GM12878 (cell line): ENCODE measurements around the gene KANSL2. TPM values are rescaled to one million over a fixed set of nuclear protein-coding genes. Genes with fewer than 3 reads are reported as not detected.

Experiments used
- ATAC-seq: fragments of 200-7000 bp; cut with Tn5 transposase; 3 replicates; pipeline ENCODE4 v1.9.1; 2020; ENCODE audit warnings: mild to moderate bottlenecking, moderate library complexity
- BruUV-seq: library from RNA; stranded (reverse); fragments of 400-500 nt; replicated peaks from 2 replicates; lab custom pipeline; 2021; lab: Mats Ljungman, UMichigan
- CTCF ChIA-PET: fragments of 300-600 bp; sonication (Branson Sonifier 250); formaldehyde crosslinking; extraction: SDS; loops from one replicate; lab custom pipeline; 2021; ENCODE audit warnings: inconsistent platforms; lab: Yijun Ruan, JAX
- POLR2A ChIA-PET: fragments of 350-600 bp; formaldehyde crosslinking; extraction: SDS; loops from one replicate; lab custom pipeline; 2021; ENCODE audit warnings: inconsistent platforms; lab: Charles Lee
- RAD21 ChIA-PET: fragments of 300-600 bp; sonication (Branson Sonifier 250); formaldehyde crosslinking; loops from one replicate; lab custom pipeline; 2023; ENCODE audit warnings: antibody characterized with exemption; ENCODE audit not compliant: unreplicated experiment; lab: Charles Lee
- SMC1A ChIA-PET: fragments of 300-600 bp; sonication (Branson Sonifier 250); formaldehyde crosslinking; loops from one replicate; lab custom pipeline; 2023; ENCODE audit not compliant: unreplicated experiment, uncharacterized antibody; lab: Charles Lee
- DNase-seq: peaks from one replicate; pipeline ENCODE4 v3.0.0-alpha.2; 2011; ENCODE audit warnings: low read depth, low spot score
- FAIRE-seq: peaks from 3 replicates; lab custom pipeline; 2011; peaks lifted over from hg19 to GRCh38; lab: Jason Lieb, UNC
- H2AFZ ChIP-seq: 2 replicates; pipeline ENCODE4 v1.6.0; 2011; ENCODE audit warnings: low read depth, low read length, control low read depth; ENCODE audit not compliant: control insufficient read depth
- H3K27ac ChIP-seq: 2 replicates; pipeline ENCODE4 v1.5.1; 2011; ENCODE audit warnings: control low read depth; ENCODE audit not compliant: control insufficient read depth, insufficient read depth
- H3K27me3 ChIP-seq, 2 experiments: replicated peaks in 1 of 2; 2 replicates each; pipeline versions ENCODE4 v1.6.0 to v1.6.1; 2011; ENCODE audit warnings: low read length in 1 of 2; ENCODE audit not compliant: control insufficient read depth in 2 of 2, insufficient read depth in 2 of 2
- H3K36me3 ChIP-seq, 2 experiments: 2 replicates each; pipeline ENCODE4 v1.5.1; 2011; ENCODE audit warnings: low read length in 1 of 2; ENCODE audit not compliant: control insufficient read depth in 2 of 2, insufficient read depth in 2 of 2
- H3K4me1 ChIP-seq: 2 replicates; pipeline ENCODE4 v1.6.1; 2011; ENCODE audit warnings: mild to moderate bottlenecking, low read length, moderate library complexity, mixed read lengths; ENCODE audit not compliant: control insufficient read depth, insufficient read depth
- H3K4me2 ChIP-seq: 2 replicates; pipeline ENCODE4 v1.6.0; 2011; ENCODE audit warnings: control low read depth; ENCODE audit not compliant: control insufficient read depth, insufficient read depth
- H3K4me3 ChIP-seq: fragments of 200-600 bp; sonication (generic); 2 replicates; pipeline ENCODE4 v1.5.1; 2016
- H3K79me2 ChIP-seq: 2 replicates; pipeline ENCODE4 v1.6.0; 2011; ENCODE audit warnings: low read length; ENCODE audit not compliant: control insufficient read depth, insufficient read depth
- H3K9ac ChIP-seq: 2 replicates; pipeline ENCODE4 v1.8.0; 2011; ENCODE audit warnings: low read length, control low read depth, mixed read lengths; ENCODE audit not compliant: control insufficient read depth, insufficient read depth
- H3K9me3 ChIP-seq: replicated peaks from 3 replicates; pipeline ENCODE4 v1.5.1; 2011; ENCODE audit warnings: mild to moderate bottlenecking, low read length; ENCODE audit not compliant: control insufficient read depth, insufficient read depth
- H4K20me1 ChIP-seq: 2 replicates; pipeline ENCODE4 v1.6.0; 2011; ENCODE audit not compliant: control insufficient read depth, insufficient read depth
- BRCA1 ChIP-seq: IDR thresholded peaks from 2 replicates; pipeline ENCODE4 v1.6.1; 2011; ENCODE audit warnings: low read depth, low read length, improper control_type of control experiment
- CEBPB ChIP-seq, 2 experiments: fragments of 150-350 bp in 1 of 2; IDR thresholded peaks; 2 replicates each; pipeline ENCODE4 v1.6.1; 2012 to 2014; ENCODE audit warnings: low read depth in 2 of 2, low read length in 2 of 2, borderline replicate concordance in 1 of 2, inconsistent platforms in 1 of 2
- ESRRA ChIP-seq: IDR thresholded peaks from 2 replicates; pipeline ENCODE4 v1.6.1; 2012; ENCODE audit warnings: mild to moderate bottlenecking, low read length, improper control_type of control experiment
- IRF4 ChIP-seq: IDR thresholded peaks from 2 replicates; pipeline ENCODE4 v1.6.1; 2011; ENCODE audit warnings: low read depth, low read length
- MEF2B ChIP-seq: fragments of 450-650 bp; IDR thresholded peaks from 2 replicates; pipeline ENCODE4 v1.6.1; 2018; ENCODE audit warnings: mild to moderate bottlenecking, moderate library complexity; ENCODE audit not compliant: partially characterized antibody, poor library complexity, severe bottlenecking
- WGBS: methylation state at CpG from one replicate; pipeline ENCODE4 v1.1.6; 2016; ENCODE audit warnings: low lambda C conversion rate; ENCODE audit not compliant: insufficient replicate concordance, insufficient coverage; ENCODE audit errors: missing lambda C conversion rate; 5-methylcytosine and 5-hydroxymethylcytosine counted together
- in situ Hi-C: fragments of 300-500 bp; cut with MboI; formaldehyde crosslinking; loops from 9 replicates; pipeline ENCODE4 v1.14.3; 2018; ENCODE audit warnings: mixed read lengths
- intact Hi-C: fragments of 100-400 bp; cut with micrococcal nuclease; formaldehyde crosslinking; loops from one replicate; pipeline ENCODE4 v1.14.2; 2022; ENCODE audit not compliant: unreplicated experiment
- polyA plus RNA-seq, 11 experiments: library from polyadenylated mRNA; depleted of rRNA in 4 of 11; unstranded in 6 of 11; stranded (reverse) in 5 of 11; fragments of >200 nt; fragmentation: Nextera tagmentation in 4 of 11; fragmentation: Illumina TruSeq in 1 of 11; extraction: Ambion mirVana in 4 of 11; extraction: Trizol in 1 of 11; gene quantifications; 1 replicate in 1 of 11; 2 replicates in 10 of 11; pipeline versions ENCODE4 v1.2.1 to v1.2.3, GENCODE V29; 2011 to 2016; ENCODE audit warnings: inconsistent platforms in 2 of 11, missing spikeins in 2 of 11, low read depth in 1 of 11
- total RNA-seq, 4 experiments: library from RNA; depleted of rRNA in 3 of 4; stranded (reverse); fragments of >200 nt in 3 of 4; fragmentation: Illumina TruSeq in 1 of 4; extraction: Trizol in 1 of 4; gene quantifications; 2 replicates each; pipeline versions ENCODE4 v1.2.1 to v1.2.3, GENCODE V29; 2013 to 2021
- TF ChIP-seq, protein P1 (sequence below): IDR thresholded peaks from 2 replicates; pipeline ENCODE4 v1.6.1; 2012; ENCODE audit warnings: mild to moderate bottlenecking, low read depth, low read length
- TF ChIP-seq, protein P2 (sequence below): IDR thresholded peaks from 2 replicates; pipeline ENCODE4 v1.6.1; 2011; ENCODE audit warnings: borderline replicate concordance, low read depth, mild to moderate bottlenecking, moderate library complexity, low read length; ENCODE audit not compliant: insufficient read depth, poor library complexity, severe bottlenecking

KANSL2 gene
- total and polyA plus RNA-seq, 10 of the 15 experiments (the other 5 are each of a cell fraction or from before 2014, with no cell fraction given) = 28.1 to 54.8 (median 40.9) TPM

DNA sequence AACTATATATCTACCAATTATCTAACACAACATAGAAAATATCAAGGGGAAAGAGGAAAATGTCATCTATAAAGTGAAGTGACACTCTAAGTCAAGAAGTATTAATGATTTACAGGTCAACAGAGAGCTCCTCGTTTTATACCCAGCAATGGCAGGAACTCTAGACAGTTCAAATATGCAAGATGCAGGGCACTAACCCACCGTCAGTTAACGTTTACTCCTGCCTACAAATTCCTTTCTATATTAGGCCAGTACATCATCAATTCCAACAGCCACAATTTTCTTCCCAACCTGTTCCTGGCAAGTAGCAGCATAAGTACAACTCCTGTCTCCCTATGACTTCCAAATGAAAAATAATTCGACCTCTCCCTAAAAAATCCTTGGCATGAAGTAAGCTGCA, 9.0 kb upstream of the KANSL2 start (continued):
- TF ChIP-seq ESRRA (no peak), BRCA1 (no peak), CEBPB (IDR thresholded peaks at IDR 0.05; ENCODE audit: borderline replicate concordance in 1 of 2, low read depth in 2 of 2, low read length in 2 of 2) (no peak)

DNA sequence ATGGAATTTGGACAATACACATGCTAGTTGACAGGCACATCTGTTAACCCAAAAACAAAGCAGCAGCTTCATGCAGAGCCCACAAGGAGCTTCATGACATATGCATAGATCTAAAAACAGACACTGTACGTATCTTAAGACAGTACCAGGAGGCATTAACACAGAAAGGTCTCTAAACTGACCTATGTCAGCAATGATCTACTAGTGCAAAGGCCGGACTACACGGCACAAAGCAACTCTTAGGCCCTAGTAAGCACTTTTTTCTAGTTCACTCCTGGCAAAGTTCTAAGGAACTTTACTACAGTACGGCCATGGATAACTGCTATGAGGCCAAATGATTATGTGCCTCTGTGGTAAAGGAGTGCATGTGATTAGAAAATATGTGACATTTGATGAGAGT, 8.4 kb upstream of the KANSL2 start:
- H2AFZ ChIP-seq = no peak overlapping the region
- in situ Hi-C loops = no loop called here
- TF ChIP-seq, protein P1, sequence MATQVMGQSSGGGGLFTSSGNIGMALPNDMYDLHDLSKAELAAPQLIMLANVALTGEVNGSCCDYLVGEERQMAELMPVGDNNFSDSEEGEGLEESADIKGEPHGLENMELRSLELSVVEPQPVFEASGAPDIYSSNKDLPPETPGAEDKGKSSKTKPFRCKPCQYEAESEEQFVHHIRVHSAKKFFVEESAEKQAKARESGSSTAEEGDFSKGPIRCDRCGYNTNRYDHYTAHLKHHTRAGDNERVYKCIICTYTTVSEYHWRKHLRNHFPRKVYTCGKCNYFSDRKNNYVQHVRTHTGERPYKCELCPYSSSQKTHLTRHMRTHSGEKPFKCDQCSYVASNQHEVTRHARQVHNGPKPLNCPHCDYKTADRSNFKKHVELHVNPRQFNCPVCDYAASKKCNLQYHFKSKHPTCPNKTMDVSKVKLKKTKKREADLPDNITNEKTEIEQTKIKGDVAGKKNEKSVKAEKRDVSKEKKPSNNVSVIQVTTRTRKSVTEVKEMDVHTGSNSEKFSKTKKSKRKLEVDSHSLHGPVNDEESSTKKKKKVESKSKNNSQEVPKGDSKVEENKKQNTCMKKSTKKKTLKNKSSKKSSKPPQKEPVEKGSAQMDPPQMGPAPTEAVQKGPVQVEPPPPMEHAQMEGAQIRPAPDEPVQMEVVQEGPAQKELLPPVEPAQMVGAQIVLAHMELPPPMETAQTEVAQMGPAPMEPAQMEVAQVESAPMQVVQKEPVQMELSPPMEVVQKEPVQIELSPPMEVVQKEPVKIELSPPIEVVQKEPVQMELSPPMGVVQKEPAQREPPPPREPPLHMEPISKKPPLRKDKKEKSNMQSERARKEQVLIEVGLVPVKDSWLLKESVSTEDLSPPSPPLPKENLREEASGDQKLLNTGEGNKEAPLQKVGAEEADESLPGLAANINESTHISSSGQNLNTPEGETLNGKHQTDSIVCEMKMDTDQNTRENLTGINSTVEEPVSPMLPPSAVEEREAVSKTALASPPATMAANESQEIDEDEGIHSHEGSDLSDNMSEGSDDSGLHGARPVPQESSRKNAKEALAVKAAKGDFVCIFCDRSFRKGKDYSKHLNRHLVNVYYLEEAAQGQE = no peak
- TF ChIP-seq IRF4 = no peak
- TF ChIP-seq, protein P2, sequence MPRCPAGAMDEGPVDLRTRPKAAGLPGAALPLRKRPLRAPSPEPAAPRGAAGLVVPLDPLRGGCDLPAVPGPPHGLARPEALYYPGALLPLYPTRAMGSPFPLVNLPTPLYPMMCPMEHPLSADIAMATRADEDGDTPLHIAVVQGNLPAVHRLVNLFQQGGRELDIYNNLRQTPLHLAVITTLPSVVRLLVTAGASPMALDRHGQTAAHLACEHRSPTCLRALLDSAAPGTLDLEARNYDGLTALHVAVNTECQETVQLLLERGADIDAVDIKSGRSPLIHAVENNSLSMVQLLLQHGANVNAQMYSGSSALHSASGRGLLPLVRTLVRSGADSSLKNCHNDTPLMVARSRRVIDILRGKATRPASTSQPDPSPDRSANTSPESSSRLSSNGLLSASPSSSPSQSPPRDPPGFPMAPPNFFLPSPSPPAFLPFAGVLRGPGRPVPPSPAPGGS = no peak
- TF ChIP-seq MEF2B = no peak
- no peak overlapping the region for H3K4me3 ChIP-seq
- ChIA-PET CTCF (interaction anchor here (0.9 kb wide), 1 partner anchor 23 kb away, joined by 3 read pairs; no protein-coding TSS in a partner anchor), RAD21 (no interaction called here), POLR2A (interaction anchor here (1.1 kb wide), 1 partner anchor 12 kb away, joined by 4 read pairs; no protein-coding TSS in a partner anchor), SMC1A (no interaction called here)
- ATAC-seq = no peak
- no TSS peak for BruUV-seq
- no peaks in the 10 kb centered on the region for H4K20me1 ChIP-seq
- no peak overlapping the region for H3K4me2 ChIP-seq
- intact Hi-C loops = no loop called here
- no peaks in the 10 kb centered on the region for H3K27me3 ChIP-seq
- H3K36me3 ChIP-seq = peaks cover 9 to 34% of the 10 kb centered on the region in 2 experiments
- FAIRE-seq = no peak
- no peak for DNase-seq
- H3K9ac ChIP-seq = no peak overlapping the region
- WGBS = 84% methylated on average over 4 of the region's 4 CpGs
- H3K27ac ChIP-seq = no peak overlapping the region
- no peaks in the 10 kb centered on the region for H3K79me2 ChIP-seq
- H3K9me3 ChIP-seq = no peaks in the 10 kb centered on the region
- H3K4me1 ChIP-seq = no peaks in the 10 kb centered on the region
